MM.1S (cell line): ENCODE results near the gene MUCL3.

ENCODE experiments used
- CTCF ChIP-seq: fragments of 300-600 bp; sonication (generic); IDR thresholded peaks from 2 replicates; pipeline ENCODE4 v1.5.1; 2016; ENCODE audit warnings: antibody characterized with exemption, low read length, mixed read lengths
- EZH2 ChIP-seq: fragments of 300-600 bp; sonication (generic); optimal IDR thresholded peaks from 2 replicates; pipeline ENCODE3; 2017; ENCODE audit warnings: low read depth, mild to moderate bottlenecking, antibody characterized with exemption, low read length, mixed read lengths
- EZH2phosphoT487 ChIP-seq: fragments of 300-600 bp; sonication (generic); IDR thresholded peaks from 2 replicates; pipeline ENCODE4 v1.6.1; 2018; ENCODE audit warnings: antibody characterized with exemption, low read length

DNA sequence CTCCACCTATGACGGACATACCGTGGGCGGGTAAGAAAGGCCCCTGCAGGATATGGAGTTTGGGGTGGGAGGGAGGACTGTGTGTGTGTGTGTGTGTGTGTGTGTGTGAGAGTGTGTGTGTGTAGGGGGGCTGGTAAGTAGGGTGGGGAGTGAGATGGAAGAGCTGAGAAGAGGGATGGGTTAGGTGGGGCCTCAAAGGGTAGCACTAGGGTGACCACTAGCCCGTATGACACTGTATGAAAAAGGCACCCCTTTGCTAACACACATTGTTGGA, 49.4 kb upstream of the MUCL3 start:
- TF ChIP-seq EZH2, result no peak
- TF ChIP-seq CTCF, result no peak
- TF ChIP-seq EZH2phosphoT487, result no peak
